B cell (primary cell): ENCODE data around the gene ART4. TPM values are rescaled to one million over a fixed set of nuclear protein-coding genes. Genes with fewer than 3 reads are reported as not detected.

Experiments
- ATAC-seq: fragments of 200-7000 bp; cut with Tn5 transposase; one replicate; pipeline ENCODE4 v1.10.0; 2021; ENCODE audit warnings: low read depth, mild to moderate bottlenecking, moderate number of reproducible peaks, moderate library complexity
- CTCF ChIA-PET: fragments of 350-600 bp; sonication (Branson Sonifier 250); formaldehyde crosslinking; loops from one replicate; lab custom pipeline; 2021; ENCODE audit warnings: antibody characterized with exemption, inconsistent platforms; lab: Charles Lee
- POLR2A ChIA-PET: fragments of 350-600 bp; sonication (Branson Sonifier 250); formaldehyde crosslinking; loops from one replicate; lab custom pipeline; 2021; ENCODE audit warnings: antibody characterized with exemption; lab: Charles Lee
- DNase-seq: peaks from one replicate; pipeline ENCODE4 v3.0.0; 2013
- H2AFZ ChIP-seq: 2 replicates; pipeline ENCODE4 v1.6.1; 2012; ENCODE audit warnings: mild to moderate bottlenecking, low read depth, low read length; ENCODE audit not compliant: insufficient read depth, poor library complexity, severe bottlenecking
- H3K27ac ChIP-seq, 2 donors: 1 replicate in 1 of 2; 2 replicates in 1 of 2; pipeline ENCODE4 v1.5.1; 2012 to 2013; ENCODE audit warnings: low read length in 2 of 2, mild to moderate bottlenecking in 2 of 2, moderate library complexity in 1 of 2
- H3K27me3 ChIP-seq, 4 experiments: fragments of 200-600 bp in 1 of 4; sonication (generic) in 1 of 4; replicated peaks in 1 of 4; 1 replicate in 2 of 4; 2 replicates in 2 of 4; pipeline versions ENCODE4 v1.6.1 to v1.7.0; 2013 to 2016; ENCODE audit warnings: low read length in 3 of 4, mild to moderate bottlenecking in 2 of 4, mixed read lengths in 1 of 4, moderate library complexity in 1 of 4; ENCODE audit not compliant: insufficient read depth in 4 of 4, control insufficient read depth in 3 of 4; ENCODE audit errors: control extremely low read depth in 1 of 4
- H3K36me3 ChIP-seq, 2 experiments: replicated peaks in 1 of 2; 1 replicate in 1 of 2; 2 replicates in 1 of 2; pipeline versions ENCODE4 v1.6.1 to v1.7.1; 2013; ENCODE audit warnings: low read length in 1 of 2; ENCODE audit not compliant: insufficient read depth in 2 of 2, control insufficient read depth in 1 of 2; ENCODE audit errors: control extremely low read depth in 1 of 2, extremely low read depth in 1 of 2
- H3K4me1 ChIP-seq, 2 donors: fragments of 200-600 bp in 1 of 2; sonication (generic) in 1 of 2; 1 replicate in 1 of 2; 2 replicates in 1 of 2; pipeline versions ENCODE4 v1.5.1 to v1.6.1; 2013 to 2017; ENCODE audit warnings: low read length in 2 of 2; ENCODE audit not compliant: control insufficient read depth in 2 of 2, insufficient read depth in 2 of 2
- H3K4me2 ChIP-seq: replicated peaks from 2 replicates; pipeline ENCODE3; 2012; ENCODE audit warnings: mild to moderate bottlenecking, low read depth, low read length; ENCODE audit not compliant: poor library complexity, severe bottlenecking
- H3K4me3 ChIP-seq, 5 experiments: fragments of 200-600 bp in 1 of 5; sonication (generic) in 1 of 5; 1 replicate in 3 of 5; 2 replicates in 2 of 5; pipeline versions ENCODE4 v1.5.1 to v1.7.0; 2011 to 2016; ENCODE audit warnings: low read length in 4 of 5, mild to moderate bottlenecking in 4 of 5, low read depth in 2 of 5, control low read depth in 1 of 5, moderate library complexity in 1 of 5; ENCODE audit not compliant: insufficient read depth in 1 of 5; ENCODE audit errors: control extremely low read depth in 1 of 5, extremely low read depth in 1 of 5
- H3K79me2 ChIP-seq: fragments of 200-600 bp; sonication (generic); one replicate; pipeline ENCODE4 v1.6.0; 2016; ENCODE audit warnings: low read length; ENCODE audit not compliant: control insufficient read depth, insufficient read depth
- H3K9ac ChIP-seq: fragments of 200-600 bp; sonication (generic); 2 replicates; pipeline ENCODE4 v1.6.1; 2017; ENCODE audit warnings: mild to moderate bottlenecking, low read length, moderate library complexity
- H3K9me3 ChIP-seq, 3 donors: one replicate each; pipeline versions ENCODE4 v1.6.1 to v1.7.1; 2013; ENCODE audit warnings: low read length in 2 of 3; ENCODE audit not compliant: control insufficient read depth in 2 of 3, insufficient read depth in 1 of 3; ENCODE audit errors: control extremely low read depth in 1 of 3
- H4K20me1 ChIP-seq: 2 replicates; pipeline ENCODE4 v1.6.0; 2012; ENCODE audit warnings: mild to moderate bottlenecking, low read length; ENCODE audit not compliant: insufficient read depth, control insufficient read depth, poor library complexity, severe bottlenecking
- H3K27ac Mint-ChIP-seq: one replicate; pipeline ENCODE4 v1.8.0; 2021; ENCODE audit warnings: mixed read lengths
- H3K27me3 Mint-ChIP-seq: one replicate; pipeline ENCODE4 v1.8.0; 2021; ENCODE audit warnings: mixed read lengths
- H3K4me1 Mint-ChIP-seq: one replicate; pipeline ENCODE4 v1.8.0; 2021; ENCODE audit warnings: mixed read lengths
- H3K4me3 Mint-ChIP-seq: one replicate; pipeline ENCODE4 v1.8.0; 2021; ENCODE audit warnings: mixed read lengths
- H3K9me3 Mint-ChIP-seq: one replicate; pipeline ENCODE4 v1.8.0; 2022; ENCODE audit warnings: mixed read lengths; ENCODE audit not compliant: insufficient read depth
- EZH2 ChIP-seq: IDR thresholded peaks from 2 replicates; pipeline ENCODE4 v1.6.1; 2012; ENCODE audit warnings: borderline replicate concordance, low read depth, mild to moderate bottlenecking, moderate library complexity, low read length; ENCODE audit not compliant: insufficient read depth, poor library complexity, severe bottlenecking
- WGBS: methylation state at CpG from one replicate; pipeline ENCODE4 v1.1.5; 2013; ENCODE audit warnings: missing lambda C conversion rate; ENCODE audit not compliant: insufficient coverage; 5-methylcytosine and 5-hydroxymethylcytosine counted together
- intact Hi-C: fragments of 100-400 bp; cut with micrococcal nuclease; formaldehyde crosslinking; loops from one replicate; pipeline ENCODE4 v1.10.0; 2022
- polyA plus RNA-seq: library from polyadenylated mRNA; depleted of rRNA; stranded (reverse); fragments of >200 nt; gene quantifications from 2 replicates; pipeline ENCODE4 v1.2.3, GENCODE V29; 2012
- total RNA-seq, 2 donors: library from RNA; stranded (reverse); fragments of 120-200 nt in 1 of 2; gene quantifications; 1 replicate in 1 of 2; 2 replicates in 1 of 2; pipeline versions ENCODE4 v1.2.3 to v1.2.4, GENCODE V29; 2013 to 2022
- TF ChIP-seq, protein P1 (sequence below): fragments of 200-600 bp; IDR thresholded peaks from one replicate; pipeline ENCODE4 v1.8.0; 2022; ENCODE audit warnings: antibody characterized with exemption, mild to moderate bottlenecking

The ART4 gene
- total and polyA plus RNA-seq, 2 donors (not counting 1 experiment from before 2014, with no cell fraction given) = not detected

DNA sequence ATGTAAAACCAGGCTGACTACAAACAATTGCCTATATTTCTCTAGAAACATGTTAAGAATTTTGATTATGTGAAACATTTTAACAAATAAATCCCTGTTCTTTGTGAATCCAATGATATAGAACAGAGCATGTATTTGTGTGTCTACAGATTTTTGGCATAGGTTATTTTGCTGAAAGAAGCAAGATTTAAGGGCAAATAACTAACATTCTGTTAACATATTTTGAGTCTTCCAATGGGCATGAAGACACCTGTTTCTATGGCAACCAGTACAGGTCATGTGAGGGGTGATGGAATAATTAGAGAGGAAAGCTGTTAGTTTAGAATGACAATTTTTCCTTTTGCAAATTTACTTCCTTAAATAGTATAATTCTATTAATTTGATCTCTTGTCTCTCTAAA lies 8.8 kb downstream of the ART4 start:
- Histone ChIP-seq H3K36me3 (no peaks in the 10 kb centered on the region), H3K9ac (no peak overlapping the region), H3K4me3 (no peak overlapping the region), H4K20me1 (no peaks in the 10 kb centered on the region), H3K27me3 (peaks cover 0 to 7% (median 0%) of the 10 kb centered on the region in 4 experiments), H3K79me2 (no peaks in the 10 kb centered on the region), H3K4me1 (no peaks in the 10 kb centered on the region), H3K4me2 (no peak overlapping the region), H3K9me3 (peaks cover 0 to 1% (median 0%) of the 10 kb centered on the region in 3 donors), H2AFZ (no peak overlapping the region), H3K27ac (no peak overlapping the region)
- peaks cover 39% of the 10 kb centered on the region for H3K27me3 Mint-ChIP-seq
- no peak overlapping the region for H3K27ac Mint-ChIP-seq
- no peak overlapping the region for H3K4me3 Mint-ChIP-seq
- ATAC-seq (no peak), DNase-seq (no peak)
- H3K9me3 Mint-ChIP-seq = no peaks in the 10 kb centered on the region
- H3K4me1 Mint-ChIP-seq = no peaks in the 10 kb centered on the region
- intact Hi-C loops = no loop called here
- ChIA-PET CTCF (interaction anchor here (1.2 to 1.6 kb wide), 2 partner anchors 8 to 10 kb away, joined by 3 read pairs; no protein-coding TSS in a partner anchor), POLR2A (no interaction called here)
- TF ChIP-seq, protein P1, sequence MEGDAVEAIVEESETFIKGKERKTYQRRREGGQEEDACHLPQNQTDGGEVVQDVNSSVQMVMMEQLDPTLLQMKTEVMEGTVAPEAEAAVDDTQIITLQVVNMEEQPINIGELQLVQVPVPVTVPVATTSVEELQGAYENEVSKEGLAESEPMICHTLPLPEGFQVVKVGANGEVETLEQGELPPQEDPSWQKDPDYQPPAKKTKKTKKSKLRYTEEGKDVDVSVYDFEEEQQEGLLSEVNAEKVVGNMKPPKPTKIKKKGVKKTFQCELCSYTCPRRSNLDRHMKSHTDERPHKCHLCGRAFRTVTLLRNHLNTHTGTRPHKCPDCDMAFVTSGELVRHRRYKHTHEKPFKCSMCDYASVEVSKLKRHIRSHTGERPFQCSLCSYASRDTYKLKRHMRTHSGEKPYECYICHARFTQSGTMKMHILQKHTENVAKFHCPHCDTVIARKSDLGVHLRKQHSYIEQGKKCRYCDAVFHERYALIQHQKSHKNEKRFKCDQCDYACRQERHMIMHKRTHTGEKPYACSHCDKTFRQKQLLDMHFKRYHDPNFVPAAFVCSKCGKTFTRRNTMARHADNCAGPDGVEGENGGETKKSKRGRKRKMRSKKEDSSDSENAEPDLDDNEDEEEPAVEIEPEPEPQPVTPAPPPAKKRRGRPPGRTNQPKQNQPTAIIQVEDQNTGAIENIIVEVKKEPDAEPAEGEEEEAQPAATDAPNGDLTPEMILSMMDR = no peak
- TF ChIP-seq EZH2 = no peak

DNA sequence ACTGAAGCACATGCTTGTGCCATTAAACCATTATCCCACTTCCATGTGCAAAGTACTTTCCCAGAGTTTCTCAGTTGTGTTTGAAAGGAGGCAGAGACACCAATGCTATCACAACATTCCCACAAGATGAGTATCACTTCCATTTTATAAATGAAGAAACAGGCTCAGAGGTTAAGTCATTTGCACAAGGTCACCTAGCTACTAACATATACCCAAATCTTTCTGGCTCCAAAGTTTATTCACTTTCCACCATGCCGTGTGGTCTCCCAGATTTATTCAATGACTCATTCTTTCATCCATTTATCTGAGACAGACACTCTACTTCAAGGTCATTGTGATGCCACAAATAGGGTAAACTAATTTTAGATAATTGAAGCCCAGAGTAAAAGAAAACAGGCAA lies 9.4 kb downstream of the ART4 start:
- intact Hi-C loops = no loop called here
- WGBS = no CpG with 5 or more reads among the region's 1 CpG
- Histone ChIP-seq H3K79me2 (no peaks in the 10 kb centered on the region), H3K4me3 (no peak overlapping the region), H3K4me2 (no peak overlapping the region), H4K20me1 (no peaks in the 10 kb centered on the region), H2AFZ (no peak overlapping the region), H3K36me3 (no peaks in the 10 kb centered on the region), H3K9me3 (peaks cover 0 to 1% (median 0%) of the 10 kb centered on the region in 3 donors), H3K9ac (no peak overlapping the region), H3K27ac (no peak overlapping the region), H3K4me1 (no peaks in the 10 kb centered on the region), H3K27me3 (peaks cover 0 to 7% (median 0%) of the 10 kb centered on the region in 4 experiments)
- DNase-seq (no peak), ATAC-seq (no peak)
- Mint-ChIP-seq H3K27ac (no peak overlapping the region), H3K4me3 (no peak overlapping the region), H3K9me3 (no peaks in the 10 kb centered on the region), H3K27me3 (peaks cover 34% of the 10 kb centered on the region), H3K4me1 (no peaks in the 10 kb centered on the region)
- TF ChIP-seq, protein P1 = no peak
- TF ChIP-seq EZH2 = no peak
- ChIA-PET CTCF (interaction anchor here (1.2 kb wide), 1 partner anchor 9 kb away, joined by 3 read pairs; no protein-coding TSS in a partner anchor), POLR2A (no interaction called here)
